GM21825 (cell line): Measurements from ENCODE around the gene KATNAL2.

Source experiments
- ATAC-seq: cut with Tn5 transposase; IDR thresholded peaks from one replicate; pipeline ENCODE4 v1.9.1; 2021; ENCODE audit warnings: mild to moderate bottlenecking, moderate library complexity; ENCODE audit not compliant: unreplicated experiment

Gene KATNAL2

DNA sequence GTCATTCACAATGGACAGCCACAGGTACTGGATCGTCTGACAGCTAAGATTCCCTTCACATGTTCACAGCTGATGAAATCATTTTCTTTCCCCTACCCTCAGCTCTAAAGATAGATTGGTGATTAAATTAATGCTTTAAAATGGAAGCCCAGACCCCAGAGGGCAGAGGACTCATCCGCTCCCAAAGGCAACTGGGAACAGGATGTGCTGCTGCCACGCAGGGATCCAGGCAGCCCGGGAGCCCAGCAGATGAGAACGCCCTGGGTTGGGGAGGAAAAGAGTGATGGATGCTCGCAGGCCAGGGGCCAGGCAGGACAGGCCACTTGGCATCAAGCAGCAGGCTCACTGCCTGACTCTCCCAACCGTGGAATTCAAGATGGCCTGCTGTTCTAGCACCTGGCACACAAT lies 191.6 kb downstream of the KATNAL2 start:
- ATAC-seq, result no peak

DNA sequence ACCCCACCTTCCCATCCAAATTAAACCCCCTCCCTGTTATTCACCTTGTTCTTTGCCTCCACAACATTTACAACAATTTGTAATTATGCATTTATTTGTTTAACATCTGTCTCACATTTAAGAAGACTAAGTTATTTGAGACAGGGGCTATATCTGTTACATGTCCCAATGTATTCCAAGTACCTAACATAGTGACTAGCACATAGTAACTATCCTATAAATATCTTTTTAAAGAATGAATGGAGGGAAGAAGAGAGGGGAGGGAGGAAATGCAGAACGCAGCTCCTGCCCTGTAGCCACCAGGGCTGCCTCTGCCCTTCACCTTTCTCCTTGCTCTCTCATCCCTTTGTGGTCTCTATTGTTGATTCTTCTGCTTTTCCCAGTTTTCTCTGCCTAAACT lies 192.3 kb downstream of the KATNAL2 start:
- ATAC-seq, result no peak

DNA sequence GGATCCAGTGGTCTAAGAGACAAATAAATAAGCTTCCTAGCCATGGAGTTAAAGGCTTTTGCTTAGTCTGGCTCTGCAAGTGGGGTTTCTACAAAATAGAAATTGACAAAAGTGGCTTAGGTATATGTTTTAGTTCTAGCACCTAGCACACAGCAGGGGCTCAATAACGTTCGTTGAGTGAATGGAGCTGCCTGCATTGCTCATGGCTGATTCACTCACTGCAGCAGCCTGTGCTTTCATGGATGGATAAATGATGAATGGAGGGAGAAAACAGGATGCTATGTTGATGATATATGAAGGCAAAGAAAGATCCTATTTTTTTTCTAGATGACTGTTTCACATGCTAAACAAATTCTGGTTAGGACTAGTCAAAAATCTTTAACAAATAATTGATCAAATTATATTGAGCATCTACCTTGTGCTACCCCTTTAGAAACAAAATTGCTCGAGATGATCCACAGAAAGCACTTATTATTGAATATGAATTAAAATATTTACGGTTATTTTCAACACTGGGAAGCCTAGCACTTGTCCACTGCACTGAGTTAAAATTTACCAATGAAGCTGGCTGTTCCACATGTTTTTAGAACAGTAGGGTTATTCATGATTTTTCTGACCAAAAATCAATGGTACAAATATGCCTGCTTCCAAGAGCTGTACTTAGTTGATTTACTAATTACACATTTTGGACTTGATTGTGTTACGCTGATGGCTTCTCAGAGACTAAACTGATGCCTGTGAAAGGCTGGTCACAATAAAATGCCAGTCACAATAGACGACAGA lies 193.3 kb downstream of the KATNAL2 start:
- no peak for ATAC-seq

DNA sequence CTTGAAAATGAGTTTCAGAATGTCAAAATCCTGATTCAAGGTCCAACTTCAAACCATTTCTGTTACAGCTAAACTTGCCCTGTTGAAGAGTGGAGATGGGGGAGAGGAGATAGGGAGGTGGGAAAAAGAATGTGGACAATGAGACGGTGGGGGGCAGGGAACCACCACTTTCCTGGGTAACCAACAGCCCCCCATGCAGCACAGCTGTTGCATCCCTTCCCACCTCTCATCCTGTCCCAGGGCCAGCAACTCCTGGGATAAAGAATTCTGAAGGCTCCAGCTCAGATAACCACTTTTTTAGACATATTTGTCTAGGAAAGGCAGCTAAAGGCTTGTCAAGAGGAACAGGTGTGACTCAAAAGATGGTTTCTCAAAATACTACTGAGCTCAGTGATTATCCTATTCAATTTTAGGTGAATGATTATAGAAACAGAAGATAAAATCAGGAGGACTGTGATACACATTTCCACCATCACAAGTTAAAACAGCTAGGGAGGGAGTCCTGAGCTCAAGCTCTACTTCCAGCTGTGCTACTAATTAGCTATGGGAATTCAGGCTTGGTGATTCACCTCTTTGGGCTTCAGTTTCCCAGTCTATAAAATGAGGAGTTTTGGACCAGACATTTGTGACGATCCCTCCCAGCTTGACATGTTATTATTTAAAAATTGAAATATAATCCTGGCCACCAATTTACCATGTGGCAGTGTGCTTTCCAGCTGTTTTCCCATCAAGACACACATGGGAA lies 196.6 kb downstream of the KATNAL2 start:
- no peak for ATAC-seq

DNA sequence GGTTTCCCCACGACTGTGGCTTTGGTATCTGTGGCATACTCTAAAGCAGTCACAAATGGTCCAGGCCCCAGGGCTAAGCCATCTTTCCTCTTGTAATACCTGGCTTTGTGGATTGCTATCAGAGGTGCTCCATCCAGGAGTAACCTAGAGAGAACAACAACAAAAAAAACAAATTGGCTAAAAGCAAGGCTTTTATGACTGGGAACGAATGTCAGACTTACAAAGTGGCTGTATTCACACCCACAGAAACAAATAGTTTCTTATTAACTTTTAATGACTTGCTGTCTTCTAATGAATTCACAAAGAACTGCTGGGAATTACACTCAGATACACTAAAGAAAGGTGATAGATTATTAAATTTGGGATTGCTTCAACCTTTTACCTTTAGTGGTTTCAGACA lies 197.8 kb downstream of the KATNAL2 start:
- no peak for ATAC-seq

DNA sequence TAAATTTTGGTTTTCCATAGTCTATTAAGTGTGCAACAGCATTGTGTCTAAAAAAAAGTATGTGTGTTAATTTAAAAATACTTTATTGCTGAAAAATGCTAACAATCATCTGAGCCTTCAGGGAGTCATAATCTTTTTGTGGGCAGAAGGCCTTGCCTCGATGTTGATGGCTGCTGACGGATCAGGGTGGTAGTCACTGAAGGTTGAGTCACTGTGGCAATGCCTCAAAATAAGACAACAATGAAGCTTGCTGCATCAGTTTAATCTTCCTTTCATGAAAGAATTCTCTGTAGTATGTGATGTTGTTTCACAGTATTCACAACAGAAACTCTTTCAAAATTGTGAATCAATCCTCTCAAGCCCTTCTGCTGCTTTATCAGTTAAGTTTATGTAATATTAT lies 201.6 kb downstream of the KATNAL2 start:
- no peak for ATAC-seq

DNA sequence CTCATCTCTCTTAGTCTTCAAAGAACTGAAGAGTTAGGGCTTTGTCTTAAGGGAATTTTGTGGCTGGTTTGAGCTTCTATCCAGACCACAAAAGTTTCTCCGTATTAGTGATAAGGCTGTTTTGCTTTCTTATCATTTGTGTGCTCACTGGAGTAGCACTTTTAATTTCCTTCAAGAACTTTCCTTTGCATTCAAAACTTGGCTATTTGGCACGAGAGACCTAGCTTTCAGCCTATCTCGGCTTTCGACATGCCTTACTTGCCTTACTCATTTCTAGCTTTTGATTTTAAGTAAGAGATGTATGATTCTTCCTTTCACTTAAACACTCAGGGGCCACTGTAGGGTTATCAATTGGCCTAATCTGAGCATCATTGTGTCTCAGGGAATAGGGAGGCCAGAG lies 203.0 kb downstream of the KATNAL2 start:
- ATAC-seq, result peak; percentile 84

DNA sequence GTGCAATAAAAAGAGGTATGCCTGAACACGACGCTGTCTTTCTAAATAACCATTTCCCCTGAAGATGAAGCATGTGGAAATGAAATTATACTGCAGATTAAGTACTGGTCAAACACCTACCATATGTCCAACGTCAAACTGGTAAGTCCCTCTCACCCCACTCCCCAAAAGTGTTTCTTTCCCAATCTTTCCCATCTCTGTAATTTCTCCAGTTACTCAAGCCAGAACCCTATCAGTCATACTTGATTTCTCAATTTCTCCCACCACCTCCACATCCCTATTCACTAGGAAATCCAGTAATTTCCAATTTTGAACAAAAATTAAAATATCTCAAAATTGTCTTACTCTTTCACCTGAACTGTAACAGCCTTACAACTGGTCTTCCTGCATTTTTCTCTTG lies 203.7 kb downstream of the KATNAL2 start:
- ATAC-seq, result no peak

DNA sequence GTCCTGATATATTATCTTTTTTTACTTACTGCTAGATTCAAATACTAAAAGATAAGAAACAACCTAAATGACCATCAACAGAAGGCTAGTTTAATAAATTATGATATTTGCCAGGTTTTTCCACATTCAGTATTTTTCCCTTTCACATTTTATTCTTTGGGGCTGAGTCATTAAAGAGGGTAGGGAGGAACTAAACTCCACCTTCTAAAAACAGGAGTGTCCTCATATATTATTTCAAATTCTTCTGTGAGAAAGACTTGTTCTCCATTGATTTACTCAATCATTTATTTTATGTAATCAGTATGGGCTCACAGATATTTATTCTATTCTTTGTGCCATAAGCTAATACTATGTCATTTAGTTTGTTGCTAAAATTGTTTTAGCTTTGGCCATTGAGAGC lies 223.9 kb downstream of the KATNAL2 start:
- no peak for ATAC-seq

DNA sequence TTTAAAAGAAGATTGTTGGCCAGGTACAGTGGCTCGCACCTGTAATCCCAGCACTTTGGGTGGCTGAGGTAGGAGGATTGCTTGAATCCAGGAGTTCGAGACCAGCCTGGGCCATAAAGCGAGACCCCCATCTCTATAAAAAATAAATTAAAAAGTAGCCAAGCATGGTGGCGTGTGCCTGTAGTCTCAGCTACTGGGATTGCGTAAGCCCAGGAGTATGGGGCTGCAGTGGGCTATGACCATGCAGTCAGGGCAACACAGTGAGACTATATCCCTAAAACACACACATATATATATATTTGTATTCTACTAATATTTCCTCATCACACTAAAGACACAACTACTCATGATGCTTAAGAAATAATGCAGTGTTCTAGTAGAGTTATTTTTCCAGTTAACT lies 225.8 kb downstream of the KATNAL2 start:
- ATAC-seq, result no peak

DNA sequence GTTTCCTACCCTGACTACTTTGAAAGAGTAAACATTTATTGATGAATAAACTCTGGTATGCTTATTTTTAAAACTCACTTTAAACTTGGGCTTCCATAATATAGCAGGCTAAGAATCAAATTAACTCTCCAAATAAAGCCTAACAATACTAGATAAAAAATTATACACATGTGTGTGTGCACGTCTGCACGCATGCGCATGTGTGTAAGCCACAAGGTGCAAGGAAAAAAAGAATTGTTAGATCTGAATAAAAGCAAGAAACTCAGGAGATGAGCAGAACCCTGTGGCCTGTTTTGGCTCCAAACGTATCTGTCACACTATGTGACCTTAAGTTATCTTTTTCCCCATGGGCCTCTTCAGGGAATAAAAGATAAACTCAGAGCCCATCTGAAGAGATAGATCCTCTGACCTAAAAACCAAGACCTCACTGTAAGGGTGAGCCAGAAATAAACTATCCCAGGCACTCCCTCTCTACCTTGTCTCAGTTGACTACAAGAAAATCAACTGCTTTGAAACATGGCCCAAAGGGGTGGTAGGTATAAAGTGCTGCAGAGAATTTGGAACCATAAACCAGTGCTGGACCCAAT lies 226.6 kb downstream of the KATNAL2 start:
- no peak for ATAC-seq

DNA sequence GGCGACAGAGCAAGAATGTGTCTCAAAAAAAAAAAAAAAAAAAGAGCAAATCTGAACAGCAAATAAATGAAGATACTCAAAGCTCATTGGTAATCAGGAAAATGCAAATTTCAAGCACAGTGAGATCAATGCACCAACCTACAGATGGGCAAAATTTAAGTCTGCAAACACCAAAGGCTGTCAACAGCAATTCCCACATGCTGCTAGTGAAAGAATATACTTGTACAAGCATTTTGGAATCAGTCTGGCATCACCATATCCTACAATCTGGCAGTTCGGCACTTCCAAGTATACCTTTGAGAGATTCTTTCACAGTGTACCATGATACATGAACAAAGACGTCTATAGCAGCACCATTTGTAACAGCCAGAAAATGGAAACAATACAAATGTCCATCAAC lies 228.8 kb downstream of the KATNAL2 start:
- no peak for ATAC-seq

DNA sequence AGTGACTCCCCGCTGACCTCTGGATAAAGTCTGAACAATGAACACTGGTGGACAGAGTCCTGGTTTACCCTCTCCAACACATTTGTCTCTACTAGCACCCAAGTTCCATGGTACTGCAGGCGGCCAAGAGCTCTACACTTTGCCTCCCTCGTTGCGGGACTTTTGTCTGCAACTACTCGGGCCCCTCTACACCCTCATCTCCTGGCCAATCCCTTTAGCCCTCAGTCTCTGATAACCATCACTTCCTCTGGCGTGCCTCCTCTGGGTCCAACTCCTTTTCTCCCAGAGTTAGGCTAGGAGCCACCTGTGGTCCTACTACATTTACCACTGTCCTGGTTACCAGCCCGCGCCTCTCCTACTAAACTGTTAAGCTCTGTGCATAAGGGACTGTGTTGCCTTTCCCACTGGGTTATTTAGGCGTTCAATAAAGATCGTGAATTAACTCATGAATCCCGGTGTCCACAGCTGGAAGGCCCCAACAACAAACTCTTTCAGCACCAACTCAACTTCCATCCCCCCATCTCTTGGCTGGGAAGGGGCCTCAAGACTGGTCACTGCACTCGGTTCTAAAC lies 232.1 kb downstream of the KATNAL2 start:
- no peak for ATAC-seq

DNA sequence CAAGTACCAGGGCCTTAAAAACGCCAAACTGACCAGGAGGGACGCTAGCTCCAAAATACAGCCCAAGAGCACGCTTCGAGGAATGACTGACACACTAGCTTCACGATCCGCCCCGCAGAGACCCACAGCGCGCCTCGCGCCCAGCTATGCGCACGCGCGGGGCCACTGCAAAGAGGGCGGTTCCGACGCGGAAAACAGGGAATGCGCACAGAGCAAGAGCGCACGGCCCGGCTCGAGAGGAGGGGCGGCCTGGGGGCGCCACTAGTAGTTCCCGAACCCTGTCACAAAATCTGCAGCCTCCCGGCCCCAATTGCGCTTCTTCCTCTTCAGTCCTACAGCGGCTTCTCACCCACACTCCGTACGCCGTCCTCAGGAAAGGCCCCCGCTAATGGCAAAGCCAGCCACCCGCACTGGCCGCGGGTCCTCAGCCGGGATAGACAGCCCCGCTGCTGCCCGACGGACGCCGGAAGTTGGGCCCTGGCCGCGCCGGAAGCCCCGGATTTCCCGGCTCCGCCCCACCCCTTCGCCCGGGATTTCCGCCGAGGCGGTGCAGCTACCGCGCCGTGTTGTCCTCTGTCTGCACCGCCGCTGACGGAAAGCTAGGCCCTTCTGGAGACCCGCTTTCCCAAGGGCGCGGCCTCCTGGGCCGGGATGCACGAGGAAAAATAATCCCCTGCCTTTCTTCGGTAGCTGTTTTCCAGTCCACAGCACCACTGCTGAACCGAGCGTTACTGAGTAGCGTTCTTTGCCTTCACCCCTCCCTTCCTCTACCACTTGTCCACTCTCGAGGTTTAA lies 232.8 kb downstream of the KATNAL2 start, which contains the start of gene HDHD2:
TSS of gene HDHD2 (minus strand) at position 472 of the 795 bp plus-strand sequence. CDS start 14,061 bp downstream, outside the sequence.
- ATAC-seq, result peak; percentile 87

DNA sequence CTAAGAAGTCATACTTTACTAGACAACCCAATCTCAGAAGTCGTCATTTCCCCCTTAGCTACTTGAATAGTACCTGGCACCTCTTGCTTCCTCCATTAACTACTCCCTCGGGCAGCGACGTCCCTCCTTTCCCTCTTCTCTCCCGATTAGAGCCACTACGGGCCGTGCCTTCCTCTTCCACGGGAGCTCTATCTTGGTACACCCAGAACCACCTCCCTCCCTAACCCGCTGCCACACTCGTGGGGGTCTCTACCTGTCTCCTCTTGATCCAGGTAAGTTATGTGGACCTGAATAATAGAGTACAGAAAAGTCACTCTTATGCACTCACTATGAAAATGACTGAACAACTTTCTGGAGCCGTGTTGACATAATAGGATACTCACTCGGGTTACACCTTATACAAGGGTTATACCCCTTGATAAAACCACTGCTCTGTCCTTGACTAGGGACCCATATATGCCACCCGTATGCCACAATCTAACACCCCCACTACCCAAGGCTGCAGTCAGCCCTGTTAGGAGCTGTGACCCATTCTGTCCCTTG lies 233.5 kb downstream of the KATNAL2 start:
- ATAC-seq, result peak; percentile 7

DNA sequence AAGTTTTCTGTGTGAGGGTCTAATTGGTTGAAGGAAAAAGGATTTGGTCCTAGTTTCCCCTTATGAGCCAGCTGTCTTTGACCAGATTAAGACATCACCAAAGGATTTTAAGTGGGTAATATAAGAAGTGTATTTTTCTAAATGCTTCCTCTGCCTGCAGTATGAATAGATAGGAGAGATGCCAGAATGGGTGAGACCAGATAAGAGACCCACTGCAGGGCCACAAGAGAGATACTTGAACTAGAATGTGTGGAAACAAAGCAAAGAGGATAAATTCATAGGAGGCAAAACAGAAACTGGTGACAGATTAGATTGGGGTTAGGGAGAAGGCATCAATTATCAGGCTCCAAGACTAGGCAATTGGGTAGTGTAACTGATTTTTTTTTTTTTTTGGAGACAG lies 234.0 kb downstream of the KATNAL2 start:
- no peak for ATAC-seq
